HAP-1 (cell line): ENCODE data around the gene CNTNAP2.
"Not testable (repeated sequence)": the region's sequence is repeated elsewhere in the genome, so short reads cannot be mapped to it uniquely, and the experiment has no call there.

Experiments
- DNase-seq, 2 experiments: peaks; one replicate each; pipeline ENCODE4 v3.0.0-alpha.2; 2016 to 2020; ENCODE audit warnings: low spot score in 2 of 2
- H3K27me3 ChIP-seq: fragments of 250-450 bp; sonication (Bioruptor Pico); 2 replicates; pipeline ENCODE4 v1.5.1; 2020; ENCODE audit warnings: low read depth, mild to moderate bottlenecking, moderate library complexity
- H3K36me3 ChIP-seq: fragments of 250-450 bp; sonication (Bioruptor Pico); replicated peaks from 2 replicates; pipeline ENCODE4 v1.5.1; 2020; ENCODE audit warnings: mild to moderate bottlenecking
- H3K4me1 ChIP-seq: fragments of 250-450 bp; sonication (Bioruptor Pico); 2 replicates; pipeline ENCODE4 v1.5.1; 2020; ENCODE audit warnings: mild to moderate bottlenecking
- H3K4me3 ChIP-seq: fragments of 250-450 bp; sonication (Bioruptor Pico); 2 replicates; pipeline ENCODE4 v1.5.1; 2020; ENCODE audit warnings: mild to moderate bottlenecking, moderate library complexity
- H3K9me3 ChIP-seq: fragments of 250-450 bp; sonication (Bioruptor Pico); 2 replicates; pipeline ENCODE4 v1.5.1; 2020; ENCODE audit warnings: mild to moderate bottlenecking, moderate library complexity
- in situ Hi-C: fragments of 300-500 bp; cut with MboI; formaldehyde crosslinking; loops from 3 replicates; pipeline ENCODE4 v1.14.3; 2020; ENCODE audit warnings: low sequenced_read_pairs, inconsistent platforms, mixed read lengths

The CNTNAP2 gene

GRCh38 chr7:148457310-148457921 lies 2340.8 kb downstream of the CNTNAP2 start:
- no peaks in the 10 kb centered on the region for H3K36me3 ChIP-seq
- no peaks in the 10 kb centered on the region; the same call in 1 of the 2 replicates for H3K9me3 ChIP-seq
- in situ Hi-C loops = no loop called here
- H3K4me3 ChIP-seq = no peak overlapping the region
- DNase-seq = no peak
- no peaks in the 10 kb centered on the region for H3K4me1 ChIP-seq
- no peaks in the 10 kb centered on the region for H3K27me3 ChIP-seq

GRCh38 chr7:148458263-148458662 lies 2341.7 kb downstream of the CNTNAP2 start:
- Histone ChIP-seq H3K27me3 (no peaks in the 10 kb centered on the region), H3K4me1 (no peaks in the 10 kb centered on the region), H3K36me3 (no peaks in the 10 kb centered on the region), H3K9me3 (no peaks in the 10 kb centered on the region; the same call in 1 of the 2 replicates), H3K4me3 (no peak overlapping the region)
- no peak for DNase-seq
- in situ Hi-C loops = no loop called here

GRCh38 chr7:148461392-148462179 lies 2345.0 kb downstream of the CNTNAP2 start:
- Histone ChIP-seq H3K4me3 (no peak overlapping the region), H3K27me3 (no peaks in the 10 kb centered on the region), H3K36me3 (no peaks in the 10 kb centered on the region), H3K4me1 (no peaks in the 10 kb centered on the region), H3K9me3 (no peaks in the 10 kb centered on the region; the same call in 1 of the 2 replicates)
- no peak for DNase-seq
- in situ Hi-C loops = no loop called here

- H3K36me3 ChIP-seq, H3K9me3 ChIP-seq, DNase-seq, H3K27me3 ChIP-seq, H3K4me1 ChIP-seq, in situ Hi-C loops, H3K4me3 ChIP-seq: not testable (repeated sequence)
Measured at GRCh38 chr7:148462774-148463173, 2346.2 kb downstream of the CNTNAP2 start.

- no peak overlapping the region for H3K4me3 ChIP-seq
- no peaks in the 10 kb centered on the region for H3K4me1 ChIP-seq
- no peak for DNase-seq
- no peaks in the 10 kb centered on the region for H3K36me3 ChIP-seq
- in situ Hi-C loops = no loop called here
- H3K27me3 ChIP-seq = no peaks in the 10 kb centered on the region
- no peaks in the 10 kb centered on the region for H3K9me3 ChIP-seq
Measured at GRCh38 chr7:148463210-148463609, 2346.6 kb downstream of the CNTNAP2 start.

- in situ Hi-C loops = no loop called here
- no peaks in the 10 kb centered on the region for H3K4me1 ChIP-seq
- no peaks in the 10 kb centered on the region for H3K9me3 ChIP-seq
- no peak for DNase-seq
- H3K27me3 ChIP-seq = no peaks in the 10 kb centered on the region
- no peaks in the 10 kb centered on the region for H3K36me3 ChIP-seq
- no peak overlapping the region for H3K4me3 ChIP-seq
Measured at GRCh38 chr7:148464947-148465346, 2348.3 kb downstream of the CNTNAP2 start.

- H3K4me1 ChIP-seq, DNase-seq, H3K27me3 ChIP-seq, in situ Hi-C loops, H3K36me3 ChIP-seq, H3K4me3 ChIP-seq, H3K9me3 ChIP-seq: not testable (repeated sequence)
Measured at GRCh38 chr7:148465441-148465840, 2348.8 kb downstream of the CNTNAP2 start.

- no peak for DNase-seq
- H3K36me3 ChIP-seq = no peaks in the 10 kb centered on the region
- in situ Hi-C loops = no loop called here
- no peaks in the 10 kb centered on the region for H3K27me3 ChIP-seq
- H3K4me1 ChIP-seq = no peaks in the 10 kb centered on the region
- no peaks in the 10 kb centered on the region for H3K9me3 ChIP-seq
- H3K4me3 ChIP-seq = no peak overlapping the region
Measured at GRCh38 chr7:148466120-148466519, 2349.5 kb downstream of the CNTNAP2 start.

- in situ Hi-C loops = no loop called here
- no peak for DNase-seq
- no peaks in the 10 kb centered on the region for H3K27me3 ChIP-seq
- no peak overlapping the region for H3K4me3 ChIP-seq
- no peaks in the 10 kb centered on the region for H3K9me3 ChIP-seq
- H3K36me3 ChIP-seq = no peaks in the 10 kb centered on the region
- H3K4me1 ChIP-seq = no peaks in the 10 kb centered on the region
Measured at GRCh38 chr7:148468700-148469098, 2352.1 kb downstream of the CNTNAP2 start.
